Sigmoid colon (tissue), 4 donors: Measurements from ENCODE around the gene PACRG.

Experiments used
- CTCF ChIP-seq, 4 experiments: fragments of 450-650 bp in 3 of 4; fragments of 200-600 bp in 1 of 4; IDR thresholded peaks; one replicate each; pipeline ENCODE4 v1.5.1; 2016 to 2019; ENCODE audit warnings: antibody characterized with exemption in 4 of 4, mild to moderate bottlenecking in 3 of 4, moderate library complexity in 2 of 4
- EP300 ChIP-seq, 4 donors: sonication (generic); formaldehyde crosslinking; IDR thresholded peaks; one replicate each; pipeline ENCODE4 v1.6.1; 2017; ENCODE audit warnings: antibody characterized with exemption in 4 of 4

GRCh38 chr6:162833776-162834175 is 106.0 kb downstream of the PACRG start:
- TF ChIP-seq EP300 (IDR thresholded peaks at IDR 0.05) (no peak), CTCF (IDR thresholded peaks at IDR 0.05) (no peak)
